Spleen (tissue), 11 donors: Measurements from ENCODE around the gene SPC24. TPM values are rescaled to one million over a fixed set of nuclear protein-coding genes. Genes with fewer than 3 reads are reported as not detected.
A peak's percentile ranks its signal among the peaks of the same experiment; 100 is the strongest.
"Not testable (repeated sequence)": the region's sequence is repeated elsewhere in the genome, so short reads cannot be mapped to it uniquely, and the experiment has no call there.

Experiments used
- DNase-seq: peaks from one replicate; pipeline ENCODE4 v3.0.0-alpha.2; 2020
- H3K27ac ChIP-seq, 8 donors: fragments of 200-600 bp; sonication (generic) in 7 of 8; 1 replicate in 4 of 8; 2 replicates in 4 of 8; pipeline versions ENCODE4 v1.5.0 to v1.8.0; 2016 to 2021; ENCODE audit warnings: inconsistent platforms in 4 of 8, mild to moderate bottlenecking in 4 of 8, moderate library complexity in 1 of 8
- H3K27me3 ChIP-seq, 7 donors: fragments of 200-600 bp; sonication (generic) in 6 of 7; replicated peaks in 1 of 7; 1 replicate in 4 of 7; 2 replicates in 3 of 7; pipeline versions ENCODE4 v1.5.0 to v1.8.0; 2016 to 2021; ENCODE audit warnings: inconsistent platforms in 3 of 7, mild to moderate bottlenecking in 1 of 7
- H3K36me3 ChIP-seq, 6 donors: fragments of 200-600 bp; sonication (generic) in 5 of 6; 1 replicate in 4 of 6; 2 replicates in 2 of 6; pipeline versions ENCODE4 v1.5.0 to v1.8.0; 2016 to 2021; ENCODE audit warnings: inconsistent platforms in 2 of 6
- H3K4me1 ChIP-seq, 6 donors: fragments of 200-600 bp; sonication (generic) in 5 of 6; 1 replicate in 3 of 6; 2 replicates in 3 of 6; pipeline versions ENCODE4 v1.5.0 to v1.8.0; 2016 to 2021; ENCODE audit warnings: inconsistent platforms in 3 of 6
- H3K4me3 ChIP-seq, 8 donors: fragments of 200-600 bp; sonication (generic) in 7 of 8; 1 replicate in 4 of 8; 2 replicates in 4 of 8; pipeline versions ENCODE4 v1.5.0 to v1.8.0; 2016 to 2021; ENCODE audit warnings: inconsistent platforms in 4 of 8, mild to moderate bottlenecking in 4 of 8, moderate library complexity in 2 of 8
- H3K9me3 ChIP-seq, 8 donors: fragments of 200-600 bp; sonication (generic) in 7 of 8; 1 replicate in 4 of 8; 2 replicates in 4 of 8; pipeline versions ENCODE4 v1.5.0 to v1.8.0; 2016 to 2021; ENCODE audit warnings: inconsistent platforms in 4 of 8
- CTCF ChIP-seq, 11 experiments: fragments of 200-600 bp in 7 of 11; fragments of 450-650 bp in 4 of 11; sonication (generic) in 4 of 11; IDR thresholded peaks in 8 of 11; conservative IDR thresholded peaks in 3 of 11; 1 replicate in 7 of 11; 2 replicates in 4 of 11; pipeline versions ENCODE4 v1.4.0 to v1.8.0; 2016 to 2021; ENCODE audit warnings: antibody characterized with exemption in 11 of 11, inconsistent platforms in 4 of 11, mild to moderate bottlenecking in 1 of 11
- POLR2A ChIP-seq, 3 donors: fragments of 450-650 bp; IDR thresholded peaks; one replicate each; pipeline ENCODE4 v1.5.1; 2017; ENCODE audit warnings: antibody characterized with exemption in 3 of 3, mild to moderate bottlenecking in 1 of 3
- POLR2AphosphoS5 ChIP-seq, 3 donors: sonication (generic); formaldehyde crosslinking; IDR thresholded peaks; one replicate each; pipeline ENCODE4 v1.5.1; 2017; ENCODE audit warnings: antibody characterized with exemption in 3 of 3
- WGBS, 5 donors: extraction: QIAGEN DNeasy Blood & Tissue Kit in 3 of 5; methylation state at CpG; one replicate each; pipeline versions ENCODE4 v1.1.5 to v1.1.7; 2013 to 2018; 5-methylcytosine and 5-hydroxymethylcytosine counted together
- intact Hi-C: fragments of 100-400 bp; cut with DNase I; formaldehyde crosslinking; loops from one replicate; pipeline ENCODE4 v1.15.0; 2023; ENCODE audit warnings: low total_unique reads
- polyA plus RNA-seq, 3 donors: library from polyadenylated mRNA; stranded (reverse); fragments of 200-250 nt; gene quantifications; one replicate each; pipeline ENCODE4 v1.2.1, GENCODE V29; 2013
- total RNA-seq, 7 donors: library from RNA; depleted of rRNA in 3 of 7; stranded (reverse); fragments of >200 nt in 3 of 7; fragmentation: NEBNext Ultra II Directional in 4 of 7; extraction: Animal tissue kit (Norgen Biotek cat#: 25700) in 4 of 7; gene quantifications; one replicate each; pipeline versions ENCODE4 v1.1.0 to v1.2.1, GENCODE V29; 2016 to 2021
- donor health status: healthy with polysubstance abuse.
- donor health status: DM: no; HTN: no; CAD: no; lungs with moderate emphysema.
- donor health status: DM: no; HTN: no; CAD: no.
- donor health status: Bipolar disorder and iron deficiency.
- donor health status: healthy.
- donor health status: DM: no; HTN: no; CAD: no.
- donor health status: DM: yes; HTN: yes; CAD: no.

Gene SPC24
- total and polyA plus RNA-seq, 10 donors, result 1.7 to 9.7 (median 3.7) TPM

- 89 to 98% (median 93%) methylated on average over 5 of the region's 5 CpGs for WGBS, 5 donors
- no peak for DNase-seq
- intact Hi-C loops, result no loop called here
- Histone ChIP-seq H3K27ac (no peak overlapping the region), H3K9me3 (peaks cover 0 to 15% (median 6%) of the 10 kb centered on the region in 8 donors), H3K4me1 (peaks cover 6 to 34% (median 18%) of the 10 kb centered on the region in 6 donors), H3K27me3 (no peaks in the 10 kb centered on the region), H3K4me3 (no peak overlapping the region), H3K36me3 (peaks cover 0 to 67% (median 54%) of the 10 kb centered on the region in 6 donors)
- no peak for TF ChIP-seq POLR2AphosphoS5 (IDR thresholded peaks at IDR 0.05)
Observed at GRCh38 chr19:11101057-11101456, 54.5 kb downstream of the SPC24 start.

GRCh38 chr19:11100049-11100448, 55.5 kb downstream of the SPC24 start:
- peak overlapping the region in 2 of 8 donors; percentile 7 to 23 for H3K27ac ChIP-seq
- TF ChIP-seq POLR2A (IDR thresholded peaks at IDR 0.05), result no peak
- TF ChIP-seq POLR2AphosphoS5 (IDR thresholded peaks at IDR 0.05), result no peak
- TF ChIP-seq CTCF (IDR thresholded peaks at IDR 0.05 in 8 of 11, conservative IDR thresholded peaks at IDR 0.05 in 3 of 11), result no peak
- no peak for DNase-seq
- peaks cover 0 to 15% (median 6%) of the 10 kb centered on the region in 8 donors for H3K9me3 ChIP-seq
- intact Hi-C loops, result no loop called here
- peaks cover 0 to 64% (median 45%) of the 10 kb centered on the region in 6 donors for H3K36me3 ChIP-seq
- H3K4me1 ChIP-seq, result peaks cover 15 to 44% (median 28%) of the 10 kb centered on the region in 6 donors
- WGBS, 5 donors, result 55 to 73% (median 67%) methylated on average over 12 of the region's 12 CpGs
- no peaks in the 10 kb centered on the region for H3K27me3 ChIP-seq
- H3K4me3 ChIP-seq, result no peak overlapping the region

GRCh38 chr19:11098861-11099260, 56.7 kb downstream of the SPC24 start:
- H3K4me1 ChIP-seq, result peaks cover 22 to 56% (median 39%) of the 10 kb centered on the region in 6 donors
- no peak overlapping the region for H3K4me3 ChIP-seq
- no peak overlapping the region for H3K27ac ChIP-seq
- H3K9me3 ChIP-seq, result peaks cover 0 to 15% (median 6%) of the 10 kb centered on the region in 8 donors
- H3K27me3 ChIP-seq, result peaks cover 0 to 9% (median 0%) of the 10 kb centered on the region in 7 donors
- TF ChIP-seq POLR2A (IDR thresholded peaks at IDR 0.05) (no peak), POLR2AphosphoS5 (IDR thresholded peaks at IDR 0.05) (no peak), CTCF (IDR thresholded peaks at IDR 0.05 in 8 of 11, conservative IDR thresholded peaks at IDR 0.05 in 3 of 11) (no peak)
- WGBS, 5 donors, result 74 to 98% (median 79%) methylated on average over 3 of the region's 3 CpGs
- intact Hi-C loops, result no loop called here
- peaks cover 0 to 60% (median 34%) of the 10 kb centered on the region in 6 donors for H3K36me3 ChIP-seq
- DNase-seq, result no peak

GRCh38 chr19:11098327-11098726, 57.3 kb downstream of the SPC24 start:
- Histone ChIP-seq H3K27me3 (peaks cover 0 to 9% (median 0%) of the 10 kb centered on the region in 7 donors), H3K9me3 (peaks cover 0 to 15% (median 6%) of the 10 kb centered on the region in 8 donors), H3K4me1 (peaks cover 22 to 61% (median 44%) of the 10 kb centered on the region in 6 donors), H3K27ac (peak overlapping the region in 1 of 8 donors; percentile 99), H3K4me3 (no peak overlapping the region), H3K36me3 (peaks cover 0 to 54% (median 28%) of the 10 kb centered on the region in 6 donors)
- WGBS, 5 donors, result 94 to 99% (median 95%) methylated on average over 2 of the region's 2 CpGs
- DNase-seq, result no peak
- intact Hi-C loops, result no loop called here
- TF ChIP-seq POLR2A (IDR thresholded peaks at IDR 0.05) (no peak), CTCF (IDR thresholded peaks at IDR 0.05 in 8 of 11, conservative IDR thresholded peaks at IDR 0.05 in 3 of 11) (no peak), POLR2AphosphoS5 (IDR thresholded peaks at IDR 0.05) (no peak)

- H3K4me3 ChIP-seq, intact Hi-C loops, DNase-seq, H3K27me3 ChIP-seq: not testable (repeated sequence)
- Histone ChIP-seq H3K36me3 (peaks cover 0 to 45% (median 19%) of the 10 kb centered on the region in 6 donors), H3K9me3 (peaks cover 0 to 18% (median 6%) of the 10 kb centered on the region in 8 donors), H3K27ac (peak overlapping the region in 4 of 8 donors; percentile 95 to 99 (median 96)), H3K4me1 (peaks cover 30 to 71% (median 54%) of the 10 kb centered on the region in 6 donors)
- WGBS, 5 donors, result 95 to 99% (median 96%) methylated on average over 6 of the region's 6 CpGs
Observed at GRCh38 chr19:11097367-11097766, 58.2 kb downstream of the SPC24 start.
